Caco-2 (cell line): ENCODE data around the gene ZMAT5. TPM values are rescaled to one million over a fixed set of nuclear protein-coding genes. Genes with fewer than 3 reads are reported as not detected.

Experiments used
- BruUV-seq: library from RNA; stranded (reverse); fragments of 400-500 nt; replicated peaks from 2 replicates; lab custom pipeline; 2021; lab: Mats Ljungman, UMichigan
- CTCF ChIA-PET: fragments of 300-600 bp; sonication (Branson Sonifier 250); formaldehyde crosslinking; loops from one replicate; lab custom pipeline; 2022; ENCODE audit warnings: antibody characterized with exemption; lab: Charles Lee
- POLR2A ChIA-PET: fragments of 300-600 bp; sonication (Branson Sonifier 250); formaldehyde crosslinking; loops from one replicate; lab custom pipeline; 2022; ENCODE audit warnings: antibody characterized with exemption; lab: Charles Lee
- DNase-seq, 2 experiments: peaks; one replicate each; pipeline versions ENCODE4 v3.0.0 to v3.0.0-alpha.2; 2020 to 2022
- H3K27me3 ChIP-seq: replicated peaks from 2 replicates; pipeline ENCODE4 v1.6.0; 2011; ENCODE audit warnings: low read length; ENCODE audit not compliant: control insufficient read depth, insufficient read depth
- H3K36me3 ChIP-seq: 2 replicates; pipeline ENCODE4 v1.5.1; 2011; ENCODE audit warnings: low read length; ENCODE audit not compliant: control insufficient read depth, insufficient read depth
- H3K4me1 ChIP-seq: fragments of 250-450 bp; sonication (Bioruptor Pico); 2 replicates; pipeline ENCODE4 v1.5.1; 2020; ENCODE audit warnings: mild to moderate bottlenecking
- H3K4me3 ChIP-seq: 2 replicates; pipeline ENCODE4 v1.5.1; 2011; ENCODE audit warnings: low read depth, mild to moderate bottlenecking, control low read depth, low read length
- H3K9me3 ChIP-seq: fragments of 250-450 bp; sonication (Bioruptor Pico); 2 replicates; pipeline ENCODE4 v1.5.1; 2020; ENCODE audit warnings: mild to moderate bottlenecking, moderate library complexity
- H3K27ac Mint-ChIP-seq: one replicate; pipeline ENCODE4 v1.8.0; 2022; ENCODE audit warnings: mixed read lengths; ENCODE audit not compliant: unreplicated experiment
- H3K27me3 Mint-ChIP-seq: one replicate; pipeline ENCODE4 v1.8.0; 2022; ENCODE audit warnings: mixed read lengths; ENCODE audit not compliant: insufficient read depth, unreplicated experiment
- H3K36me3 Mint-ChIP-seq: one replicate; pipeline ENCODE4 v1.8.0; 2022; ENCODE audit warnings: mild to moderate bottlenecking, mixed read lengths; ENCODE audit not compliant: insufficient read depth, unreplicated experiment
- H3K4me1 Mint-ChIP-seq: one replicate; pipeline ENCODE4 v1.8.0; 2022; ENCODE audit warnings: low read depth, mixed read lengths; ENCODE audit not compliant: unreplicated experiment
- H3K4me3 Mint-ChIP-seq: one replicate; pipeline ENCODE4 v1.8.0; 2022; ENCODE audit warnings: mild to moderate bottlenecking, moderate library complexity, mixed read lengths; ENCODE audit not compliant: unreplicated experiment
- H3K9me3 Mint-ChIP-seq: one replicate; pipeline ENCODE4 v1.8.0; 2022; ENCODE audit warnings: mixed read lengths; ENCODE audit not compliant: unreplicated experiment
- intact Hi-C: fragments of 100-400 bp; cut with micrococcal nuclease; formaldehyde crosslinking; loops from one replicate; pipeline ENCODE4 v1.10.0; 2022; ENCODE audit not compliant: unreplicated experiment
- total RNA-seq: library from RNA; stranded (reverse); gene quantifications from 2 replicates; pipeline ENCODE4 v1.2.3, GENCODE V29; 2022
- TF ChIP-seq, protein P1 (sequence below), 2 experiments: fragments of 200-600 bp in 1 of 2; IDR thresholded peaks; 1 replicate in 1 of 2; 2 replicates in 1 of 2; pipeline versions ENCODE4 v1.5.1 to v1.8.0; 2011 to 2022; ENCODE audit warnings: antibody characterized with exemption in 1 of 2, control low read depth in 1 of 2, inconsistent platforms in 1 of 2, low read depth in 1 of 2, low read length in 1 of 2, mild to moderate bottlenecking in 1 of 2, moderate library complexity in 1 of 2; ENCODE audit not compliant: insufficient read depth in 1 of 2, severe bottlenecking in 1 of 2, unreplicated experiment in 1 of 2

ZMAT5 gene
- total RNA-seq, 1 experiment from 2014 or later = 19.7 TPM

DNA sequence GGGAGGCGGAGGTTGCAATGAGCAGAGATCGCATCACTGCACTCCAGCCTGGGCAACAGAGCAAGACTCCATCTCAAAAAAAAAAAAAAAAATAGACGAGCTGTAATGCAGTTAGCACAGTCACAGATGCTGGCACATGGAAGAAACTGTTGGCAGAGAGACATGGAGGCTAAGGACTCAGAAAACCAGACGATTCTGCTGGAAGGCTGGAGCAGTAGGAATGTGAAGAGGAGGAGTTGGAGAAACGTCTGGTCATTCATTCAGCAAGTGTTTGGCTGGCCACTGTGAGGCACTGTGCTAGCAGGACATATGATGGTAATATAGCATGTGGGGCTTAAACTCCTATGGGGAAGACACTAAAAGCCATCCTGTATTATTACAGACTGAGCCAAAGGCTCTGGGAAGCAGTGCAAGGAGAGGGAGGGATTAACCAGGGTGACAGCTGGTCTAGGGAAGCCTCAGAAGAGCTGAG, 5.4 kb upstream of the ZMAT5 start:
- TF ChIP-seq, protein P1, sequence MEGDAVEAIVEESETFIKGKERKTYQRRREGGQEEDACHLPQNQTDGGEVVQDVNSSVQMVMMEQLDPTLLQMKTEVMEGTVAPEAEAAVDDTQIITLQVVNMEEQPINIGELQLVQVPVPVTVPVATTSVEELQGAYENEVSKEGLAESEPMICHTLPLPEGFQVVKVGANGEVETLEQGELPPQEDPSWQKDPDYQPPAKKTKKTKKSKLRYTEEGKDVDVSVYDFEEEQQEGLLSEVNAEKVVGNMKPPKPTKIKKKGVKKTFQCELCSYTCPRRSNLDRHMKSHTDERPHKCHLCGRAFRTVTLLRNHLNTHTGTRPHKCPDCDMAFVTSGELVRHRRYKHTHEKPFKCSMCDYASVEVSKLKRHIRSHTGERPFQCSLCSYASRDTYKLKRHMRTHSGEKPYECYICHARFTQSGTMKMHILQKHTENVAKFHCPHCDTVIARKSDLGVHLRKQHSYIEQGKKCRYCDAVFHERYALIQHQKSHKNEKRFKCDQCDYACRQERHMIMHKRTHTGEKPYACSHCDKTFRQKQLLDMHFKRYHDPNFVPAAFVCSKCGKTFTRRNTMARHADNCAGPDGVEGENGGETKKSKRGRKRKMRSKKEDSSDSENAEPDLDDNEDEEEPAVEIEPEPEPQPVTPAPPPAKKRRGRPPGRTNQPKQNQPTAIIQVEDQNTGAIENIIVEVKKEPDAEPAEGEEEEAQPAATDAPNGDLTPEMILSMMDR (IDR thresholded peaks at IDR 0.05; ENCODE audit: insufficient read depth in 1 of 2, low read depth in 1 of 2, low read length in 1 of 2, severe bottlenecking in 1 of 2, unreplicated experiment in 1 of 2) = peak; percentile 32 to 44
- Histone ChIP-seq H3K4me1 (peaks cover 26% of the 10 kb centered on the region), H3K36me3 (no peaks in the 10 kb centered on the region; the same call in 1 of the 2 replicates), H3K27me3 (no peaks in the 10 kb centered on the region), H3K9me3 (no peaks in the 10 kb centered on the region), H3K4me3 (no peak overlapping the region)
- no TSS peak for BruUV-seq
- intact Hi-C loops = no loop called here
- H3K4me3 Mint-ChIP-seq = no peak overlapping the region
- H3K4me1 Mint-ChIP-seq = peaks cover 16% of the 10 kb centered on the region
- no peaks in the 10 kb centered on the region for H3K9me3 Mint-ChIP-seq
- H3K27me3 Mint-ChIP-seq = no peaks in the 10 kb centered on the region
- peak in 1 of 2 experiments; percentile 35 for DNase-seq
- POLR2A ChIA-PET = no interaction called here
- H3K36me3 Mint-ChIP-seq = peaks cover 34% of the 10 kb centered on the region
- H3K27ac Mint-ChIP-seq = peak overlapping the region; percentile 74
- CTCF ChIA-PET = interaction anchor here (0.6 kb wide), 1 partner anchor 9 kb away, joined by 6 read pairs; no protein-coding TSS in a partner anchor

DNA sequence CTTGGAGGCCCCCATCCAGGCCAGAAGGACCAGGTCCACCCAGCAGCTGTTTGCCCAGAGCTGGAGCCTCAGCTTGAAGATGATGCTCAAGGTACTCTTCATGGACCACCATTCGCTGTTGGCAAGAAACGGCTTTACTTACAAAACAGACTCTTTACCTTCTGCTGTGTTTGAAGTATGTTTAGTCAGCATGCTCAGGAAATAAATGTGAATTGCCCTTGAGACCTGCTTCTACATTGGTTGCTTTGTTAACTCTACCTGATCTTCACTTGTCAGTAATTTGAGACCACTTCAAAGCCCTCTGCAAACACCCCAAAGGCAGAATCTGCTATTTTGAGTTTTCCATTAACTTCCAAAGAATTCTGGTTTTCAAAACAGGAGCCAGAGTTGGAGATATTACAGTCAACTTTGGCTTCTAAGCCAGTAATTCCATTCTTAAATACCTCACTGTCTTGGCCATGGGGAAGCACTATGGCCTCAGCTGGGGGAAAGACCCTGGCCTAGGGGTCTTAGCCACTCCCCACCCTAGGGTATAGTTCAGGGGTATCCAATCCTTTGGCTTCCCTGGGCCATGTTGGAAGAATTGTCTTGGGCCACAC, 3.0 kb upstream of the ZMAT5 start:
- peaks cover 30% of the 10 kb centered on the region for H3K4me1 ChIP-seq
- Mint-ChIP-seq H3K4me1 (peaks cover 28% of the 10 kb centered on the region), H3K27me3 (no peaks in the 10 kb centered on the region), H3K4me3 (peak overlapping the region; percentile 99), H3K27ac (peak overlapping the region; percentile 60), H3K9me3 (no peaks in the 10 kb centered on the region), H3K36me3 (peaks cover 43% of the 10 kb centered on the region)
- no peak overlapping the region for H3K4me3 ChIP-seq
- BruUV-seq = no TSS peak
- DNase-seq = peak in 1 of 2 experiments; percentile 55
- ChIA-PET CTCF (interaction anchor here (0.5 kb wide), 1 partner anchor 165 kb away, joined by 4 read pairs; no protein-coding TSS in a partner anchor), POLR2A (no interaction called here)
- H3K9me3 ChIP-seq = no peaks in the 10 kb centered on the region
- H3K27me3 ChIP-seq = no peaks in the 10 kb centered on the region
- TF ChIP-seq, protein P1 (IDR thresholded peaks at IDR 0.05; ENCODE audit: insufficient read depth in 1 of 2, low read depth in 1 of 2, low read length in 1 of 2, severe bottlenecking in 1 of 2, unreplicated experiment in 1 of 2) = no peak
- intact Hi-C loops = loop anchor here (5.0 to 10.0 kb wide), 3 partner anchors 32 to 315 kb away; partner anchors contain the start of gene HORMAD2
- H3K36me3 ChIP-seq = no peaks in the 10 kb centered on the region; the same call in 1 of the 2 replicates

DNA sequence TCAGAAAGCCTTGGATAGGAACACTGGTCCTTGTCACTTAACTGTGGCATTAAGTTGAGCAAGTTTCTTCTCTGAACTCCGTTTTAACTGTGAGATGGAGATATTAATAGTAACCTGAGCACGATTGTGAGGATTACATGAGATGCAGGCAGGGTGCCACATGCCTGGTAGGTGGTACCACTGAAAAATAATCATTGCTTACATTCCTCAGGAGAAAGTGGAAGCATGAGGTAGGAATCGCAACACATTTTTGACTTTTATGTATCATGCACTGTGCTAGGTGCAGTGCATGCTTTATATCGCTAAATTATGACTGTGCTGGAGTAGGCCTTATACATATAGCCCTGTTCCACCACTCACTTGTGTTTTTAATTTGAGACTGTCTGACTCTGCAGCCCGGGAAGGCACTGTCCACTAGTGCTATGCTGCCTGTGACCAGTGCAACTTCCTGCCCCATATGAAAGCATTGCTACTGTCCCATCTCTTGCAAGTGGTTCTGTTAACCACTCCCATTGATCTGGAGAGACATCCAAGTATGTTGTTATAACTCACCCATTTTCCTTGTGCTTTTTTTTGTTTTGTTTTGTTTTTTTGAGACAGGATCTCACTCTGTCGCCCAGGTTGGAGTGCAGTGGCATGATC, 1.4 kb upstream of the ZMAT5 start:
- TF ChIP-seq, protein P1 (IDR thresholded peaks at IDR 0.05; ENCODE audit: insufficient read depth in 1 of 2, low read depth in 1 of 2, low read length in 1 of 2, severe bottlenecking in 1 of 2, unreplicated experiment in 1 of 2) = no peak
- Histone ChIP-seq H3K4me3 (peak overlapping the region; percentile 98), H3K36me3 (no peaks in the 10 kb centered on the region; the same call in 1 of the 2 replicates), H3K27me3 (no peaks in the 10 kb centered on the region), H3K9me3 (no peaks in the 10 kb centered on the region), H3K4me1 (peaks cover 30% of the 10 kb centered on the region)
- Mint-ChIP-seq H3K4me1 (peaks cover 28% of the 10 kb centered on the region), H3K36me3 (peaks cover 43% of the 10 kb centered on the region), H3K27me3 (no peaks in the 10 kb centered on the region), H3K27ac (peak overlapping the region; percentile 99), H3K9me3 (no peaks in the 10 kb centered on the region), H3K4me3 (peak overlapping the region; percentile 99)
- ChIA-PET POLR2A (no interaction called here), CTCF (no interaction called here)
- no TSS peak for BruUV-seq
- no peak for DNase-seq
- intact Hi-C loops = loop anchor here (5.0 to 10.0 kb wide), 3 partner anchors 34 to 317 kb away; partner anchors contain the start of gene HORMAD2
